ENCODE results near the gene NTHL1. TPM values are rescaled to one million over a fixed set of nuclear protein-coding genes. Genes with fewer than 3 reads are reported as not detected.

NTHL1 gene
- total and polyA plus RNA-seq, 9 of the 15 experiments (the other 6 are each of a cell fraction or from before 2014, with no cell fraction given) = 1.1 to 58.8 (median 17.6) TPM

DNA sequence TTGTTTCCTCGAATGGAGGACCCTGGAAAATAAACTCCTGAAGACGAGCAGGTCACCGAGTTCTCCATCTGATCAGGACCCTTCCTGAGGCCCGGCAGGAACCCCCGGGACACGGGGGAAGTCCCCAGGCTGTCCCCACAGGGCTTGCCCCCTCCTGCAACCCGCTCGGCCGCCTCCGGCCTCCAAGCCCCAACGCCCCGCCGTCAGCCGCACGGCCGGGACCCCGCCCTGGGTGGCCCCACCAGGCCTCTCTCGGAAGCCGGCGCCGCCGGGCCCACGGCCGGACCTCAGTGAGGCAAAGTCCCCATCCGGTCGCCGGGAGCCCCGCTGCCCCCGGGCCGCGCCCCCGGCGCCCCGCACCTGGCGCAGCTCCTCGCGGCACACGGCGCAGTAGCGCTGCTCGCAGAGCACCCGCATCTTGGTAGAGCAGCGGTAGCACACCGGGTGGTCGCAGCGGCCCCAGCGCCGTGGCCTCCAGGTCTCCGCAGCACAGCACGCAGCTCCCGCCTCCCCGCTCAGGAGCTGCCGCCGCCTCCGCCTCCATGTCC is 38.4 kb downstream of the NTHL1 start (continued):
- TF ChIP-seq, protein P1, sequence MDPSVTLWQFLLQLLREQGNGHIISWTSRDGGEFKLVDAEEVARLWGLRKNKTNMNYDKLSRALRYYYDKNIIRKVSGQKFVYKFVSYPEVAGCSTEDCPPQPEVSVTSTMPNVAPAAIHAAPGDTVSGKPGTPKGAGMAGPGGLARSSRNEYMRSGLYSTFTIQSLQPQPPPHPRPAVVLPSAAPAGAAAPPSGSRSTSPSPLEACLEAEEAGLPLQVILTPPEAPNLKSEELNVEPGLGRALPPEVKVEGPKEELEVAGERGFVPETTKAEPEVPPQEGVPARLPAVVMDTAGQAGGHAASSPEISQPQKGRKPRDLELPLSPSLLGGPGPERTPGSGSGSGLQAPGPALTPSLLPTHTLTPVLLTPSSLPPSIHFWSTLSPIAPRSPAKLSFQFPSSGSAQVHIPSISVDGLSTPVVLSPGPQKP (CRISPR knock-in tag; IDR thresholded peaks at IDR 0.05) = no peak
- TF ChIP-seq ZKSCAN8 (CRISPR knock-in tag; IDR thresholded peaks at IDR 0.05) = no peak
- peak; percentile 9 to 26; a peak in 2 of 4 replicates for TF ChIP-seq MAZ (CRISPR knock-in tag; conservative IDR thresholded peaks at IDR 0.05 in 1 of 2, IDR thresholded peaks at IDR 0.05 in 1 of 2)
- TF ChIP-seq NCOR1 (IDR thresholded peaks at IDR 0.05) = no peak
- no peak for TF ChIP-seq TCF7L2 (IDR thresholded peaks at IDR 0.05; ENCODE audit: low read depth, low read length)
- TF ChIP-seq MAFK (IDR thresholded peaks at IDR 0.05; ENCODE audit: low read length) = no peak
- TF ChIP-seq PCBP1 (IDR thresholded peaks at IDR 0.05; ENCODE audit: low read depth, low read length, poor library complexity, severe bottlenecking) = no peak
- 0 out of 2 replicates have a peak, but pooled peaks have one; percentile 34 for TF ChIP-seq KAT7 (CRISPR knock-in tag; IDR thresholded peaks at IDR 0.05; ENCODE audit: borderline replicate concordance)
- no peak for TF ChIP-seq ZNF584 (CRISPR knock-in tag; IDR thresholded peaks at IDR 0.05; ENCODE audit: low read depth)
- TF ChIP-seq ZNF766 (CRISPR knock-in tag; conservative IDR thresholded peaks at IDR 0.05) = no peak
- no peak for TF ChIP-seq TARDBP (IDR thresholded peaks at IDR 0.05)
- TF ChIP-seq TCF3 (CRISPR knock-in tag; IDR thresholded peaks at IDR 0.05) = no peak
- no peak for TF ChIP-seq OTX1 (CRISPR knock-in tag; IDR thresholded peaks at IDR 0.05)
- peak; percentile 52 for TF ChIP-seq HNRNPLL (IDR thresholded peaks at IDR 0.05; ENCODE audit: low read depth, low read length, poor library complexity, severe bottlenecking)
- TF ChIP-seq, protein P2, sequence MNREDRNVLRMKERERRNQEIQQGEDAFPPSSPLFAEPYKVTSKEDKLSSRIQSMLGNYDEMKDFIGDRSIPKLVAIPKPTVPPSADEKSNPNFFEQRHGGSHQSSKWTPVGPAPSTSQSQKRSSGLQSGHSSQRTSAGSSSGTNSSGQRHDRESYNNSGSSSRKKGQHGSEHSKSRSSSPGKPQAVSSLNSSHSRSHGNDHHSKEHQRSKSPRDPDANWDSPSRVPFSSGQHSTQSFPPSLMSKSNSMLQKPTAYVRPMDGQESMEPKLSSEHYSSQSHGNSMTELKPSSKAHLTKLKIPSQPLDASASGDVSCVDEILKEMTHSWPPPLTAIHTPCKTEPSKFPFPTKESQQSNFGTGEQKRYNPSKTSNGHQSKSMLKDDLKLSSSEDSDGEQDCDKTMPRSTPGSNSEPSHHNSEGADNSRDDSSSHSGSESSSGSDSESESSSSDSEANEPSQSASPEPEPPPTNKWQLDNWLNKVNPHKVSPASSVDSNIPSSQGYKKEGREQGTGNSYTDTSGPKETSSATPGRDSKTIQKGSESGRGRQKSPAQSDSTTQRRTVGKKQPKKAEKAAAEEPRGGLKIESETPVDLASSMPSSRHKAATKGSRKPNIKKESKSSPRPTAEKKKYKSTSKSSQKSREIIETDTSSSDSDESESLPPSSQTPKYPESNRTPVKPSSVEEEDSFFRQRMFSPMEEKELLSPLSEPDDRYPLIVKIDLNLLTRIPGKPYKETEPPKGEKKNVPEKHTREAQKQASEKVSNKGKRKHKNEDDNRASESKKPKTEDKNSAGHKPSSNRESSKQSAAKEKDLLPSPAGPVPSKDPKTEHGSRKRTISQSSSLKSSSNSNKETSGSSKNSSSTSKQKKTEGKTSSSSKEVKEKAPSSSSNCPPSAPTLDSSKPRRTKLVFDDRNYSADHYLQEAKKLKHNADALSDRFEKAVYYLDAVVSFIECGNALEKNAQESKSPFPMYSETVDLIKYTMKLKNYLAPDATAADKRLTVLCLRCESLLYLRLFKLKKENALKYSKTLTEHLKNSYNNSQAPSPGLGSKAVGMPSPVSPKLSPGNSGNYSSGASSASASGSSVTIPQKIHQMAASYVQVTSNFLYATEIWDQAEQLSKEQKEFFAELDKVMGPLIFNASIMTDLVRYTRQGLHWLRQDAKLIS (CRISPR knock-in tag; IDR thresholded peaks at IDR 0.05) = no peak
- TF ChIP-seq ZNF224 (CRISPR knock-in tag; IDR thresholded peaks at IDR 0.05) = no peak; the same call in 1 of the 2 replicates
- TF ChIP-seq HMG20B (CRISPR knock-in tag; IDR thresholded peaks at IDR 0.05) = no peak
- no peak for TF ChIP-seq ZFP30 (CRISPR knock-in tag; IDR thresholded peaks at IDR 0.05; ENCODE audit: borderline replicate concordance)
- TF ChIP-seq, protein P3, sequence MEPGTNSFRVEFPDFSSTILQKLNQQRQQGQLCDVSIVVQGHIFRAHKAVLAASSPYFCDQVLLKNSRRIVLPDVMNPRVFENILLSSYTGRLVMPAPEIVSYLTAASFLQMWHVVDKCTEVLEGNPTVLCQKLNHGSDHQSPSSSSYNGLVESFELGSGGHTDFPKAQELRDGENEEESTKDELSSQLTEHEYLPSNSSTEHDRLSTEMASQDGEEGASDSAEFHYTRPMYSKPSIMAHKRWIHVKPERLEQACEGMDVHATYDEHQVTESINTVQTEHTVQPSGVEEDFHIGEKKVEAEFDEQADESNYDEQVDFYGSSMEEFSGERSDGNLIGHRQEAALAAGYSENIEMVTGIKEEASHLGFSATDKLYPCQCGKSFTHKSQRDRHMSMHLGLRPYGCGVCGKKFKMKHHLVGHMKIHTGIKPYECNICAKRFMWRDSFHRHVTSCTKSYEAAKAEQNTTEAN (CRISPR knock-in tag; IDR thresholded peaks at IDR 0.05) = 0 out of 2 replicates have a peak, but pooled peaks have one; percentile 2
- TF ChIP-seq, protein P4, sequence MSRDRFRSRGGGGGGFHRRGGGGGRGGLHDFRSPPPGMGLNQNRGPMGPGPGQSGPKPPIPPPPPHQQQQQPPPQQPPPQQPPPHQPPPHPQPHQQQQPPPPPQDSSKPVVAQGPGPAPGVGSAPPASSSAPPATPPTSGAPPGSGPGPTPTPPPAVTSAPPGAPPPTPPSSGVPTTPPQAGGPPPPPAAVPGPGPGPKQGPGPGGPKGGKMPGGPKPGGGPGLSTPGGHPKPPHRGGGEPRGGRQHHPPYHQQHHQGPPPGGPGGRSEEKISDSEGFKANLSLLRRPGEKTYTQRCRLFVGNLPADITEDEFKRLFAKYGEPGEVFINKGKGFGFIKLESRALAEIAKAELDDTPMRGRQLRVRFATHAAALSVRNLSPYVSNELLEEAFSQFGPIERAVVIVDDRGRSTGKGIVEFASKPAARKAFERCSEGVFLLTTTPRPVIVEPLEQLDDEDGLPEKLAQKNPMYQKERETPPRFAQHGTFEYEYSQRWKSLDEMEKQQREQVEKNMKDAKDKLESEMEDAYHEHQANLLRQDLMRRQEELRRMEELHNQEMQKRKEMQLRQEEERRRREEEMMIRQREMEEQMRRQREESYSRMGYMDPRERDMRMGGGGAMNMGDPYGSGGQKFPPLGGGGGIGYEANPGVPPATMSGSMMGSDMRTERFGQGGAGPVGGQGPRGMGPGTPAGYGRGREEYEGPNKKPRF (IDR thresholded peaks at IDR 0.05; ENCODE audit: low read depth, low read length) = no peak
- no peak for TF ChIP-seq STAT5A (IDR thresholded peaks at IDR 0.05; ENCODE audit: borderline replicate concordance, low read length)

Measured in K562 (cell line).